ENCODE measurements around the gene P4HB.
A peak's percentile ranks its signal among the peaks of the same experiment; 100 is the strongest.

Gene P4HB

GRCh38 chr17:81884968-81885367 lies 24.6 kb upstream of the P4HB start:
- no peak for DNase-seq
- H3K4me3 ChIP-seq (ENCODE audit: low read depth, low read length): no peak overlapping the region
- no peak overlapping the region for H3K27ac ChIP-seq
- in situ Hi-C loops (cut with HindIII; ENCODE audit: low pct_ligation_motif_present, low sequenced_read_pairs): no loop called here
- TF ChIP-seq CTCF (IDR thresholded peaks at IDR 0.05; ENCODE audit: low read depth, low read length, missing control alignments): no peak
- no peaks in the 10 kb centered on the region for H3K27me3 ChIP-seq (replicated peaks)
- H3K36me3 ChIP-seq (replicated peaks): peaks cover 67% of the 10 kb centered on the region

- no peak for TF ChIP-seq CTCF (IDR thresholded peaks at IDR 0.05; ENCODE audit: low read depth, low read length, missing control alignments)
- no peaks in the 10 kb centered on the region for H3K27me3 ChIP-seq (replicated peaks)
- H3K27ac ChIP-seq: no peak overlapping the region
- in situ Hi-C loops (cut with HindIII; ENCODE audit: low pct_ligation_motif_present, low sequenced_read_pairs): no loop called here
- no peak overlapping the region for H3K4me3 ChIP-seq (ENCODE audit: low read depth, low read length)
- peaks cover 64% of the 10 kb centered on the region for H3K36me3 ChIP-seq (replicated peaks)
- DNase-seq: no peak
Observed at GRCh38 chr17:81884520-81884919, 24.2 kb upstream of the P4HB start.

DNA sequence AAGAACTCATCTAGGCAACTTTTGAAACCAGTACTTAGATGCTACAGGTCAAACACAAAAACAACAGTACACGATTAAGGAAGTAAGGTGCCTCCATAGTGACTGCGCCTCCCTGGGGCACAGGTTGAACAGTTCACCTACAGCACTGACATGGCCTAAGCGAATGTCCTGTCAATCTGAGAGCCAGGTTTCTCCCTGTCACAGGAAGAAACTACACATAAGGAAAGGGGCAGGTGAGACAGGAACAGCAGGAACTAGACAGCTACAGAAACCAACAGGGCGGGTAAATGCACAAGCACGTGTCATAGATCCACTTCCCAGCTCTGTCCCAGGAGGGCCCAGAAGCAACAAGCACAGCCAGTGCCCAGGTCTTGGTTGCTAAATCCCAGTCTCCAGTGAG lies 18.8 kb upstream of the P4HB start:
- DNase-seq: no peak
- TF ChIP-seq CTCF (IDR thresholded peaks at IDR 0.05; ENCODE audit: low read depth, low read length, missing control alignments): no peak
- Histone ChIP-seq H3K27me3 (replicated peaks) (no peaks in the 10 kb centered on the region), H3K27ac (no peak overlapping the region), H3K4me3 (ENCODE audit: low read depth, low read length) (no peak overlapping the region), H3K36me3 (replicated peaks) (peaks cover 18% of the 10 kb centered on the region)
- in situ Hi-C loops (cut with HindIII; ENCODE audit: low pct_ligation_motif_present, low sequenced_read_pairs): no loop called here

GRCh38 chr17:81878294-81878693 lies 18.0 kb upstream of the P4HB start:
- Histone ChIP-seq H3K36me3 (replicated peaks) (peaks cover 11% of the 10 kb centered on the region), H3K4me3 (ENCODE audit: low read depth, low read length) (no peak overlapping the region), H3K27ac (no peak overlapping the region), H3K27me3 (replicated peaks) (no peaks in the 10 kb centered on the region)
- in situ Hi-C loops (cut with HindIII; ENCODE audit: low pct_ligation_motif_present, low sequenced_read_pairs): no loop called here
- TF ChIP-seq CTCF (IDR thresholded peaks at IDR 0.05; ENCODE audit: low read depth, low read length, missing control alignments): no peak
- no peak for DNase-seq

DNA sequence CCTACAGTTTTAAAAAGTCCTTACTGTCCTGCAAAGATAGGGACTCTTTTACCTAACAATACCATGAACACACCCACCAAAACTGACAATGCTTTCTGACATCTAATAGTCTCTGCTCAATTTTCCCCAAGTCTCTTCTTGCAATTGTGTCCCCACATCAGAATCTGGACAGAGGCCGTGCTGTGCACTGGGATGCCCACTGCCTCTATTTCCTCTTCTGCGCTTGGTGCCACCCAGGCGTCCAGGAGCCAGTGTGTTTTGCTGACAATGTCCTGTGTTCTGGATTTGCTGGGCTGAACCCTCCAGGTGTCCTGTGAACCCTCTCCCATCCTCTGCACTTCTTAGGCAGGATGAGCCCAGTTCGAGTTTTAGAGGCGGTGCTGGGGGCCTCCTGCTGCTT lies 17.2 kb upstream of the P4HB start:
- Histone ChIP-seq H3K4me3 (ENCODE audit: low read depth, low read length) (no peak overlapping the region), H3K27ac (no peak overlapping the region), H3K27me3 (replicated peaks) (no peaks in the 10 kb centered on the region), H3K36me3 (replicated peaks) (peaks cover 10% of the 10 kb centered on the region)
- in situ Hi-C loops (cut with HindIII; ENCODE audit: low pct_ligation_motif_present, low sequenced_read_pairs): no loop called here
- DNase-seq: no peak
- TF ChIP-seq CTCF (IDR thresholded peaks at IDR 0.05; ENCODE audit: low read depth, low read length, missing control alignments): no peak

DNA sequence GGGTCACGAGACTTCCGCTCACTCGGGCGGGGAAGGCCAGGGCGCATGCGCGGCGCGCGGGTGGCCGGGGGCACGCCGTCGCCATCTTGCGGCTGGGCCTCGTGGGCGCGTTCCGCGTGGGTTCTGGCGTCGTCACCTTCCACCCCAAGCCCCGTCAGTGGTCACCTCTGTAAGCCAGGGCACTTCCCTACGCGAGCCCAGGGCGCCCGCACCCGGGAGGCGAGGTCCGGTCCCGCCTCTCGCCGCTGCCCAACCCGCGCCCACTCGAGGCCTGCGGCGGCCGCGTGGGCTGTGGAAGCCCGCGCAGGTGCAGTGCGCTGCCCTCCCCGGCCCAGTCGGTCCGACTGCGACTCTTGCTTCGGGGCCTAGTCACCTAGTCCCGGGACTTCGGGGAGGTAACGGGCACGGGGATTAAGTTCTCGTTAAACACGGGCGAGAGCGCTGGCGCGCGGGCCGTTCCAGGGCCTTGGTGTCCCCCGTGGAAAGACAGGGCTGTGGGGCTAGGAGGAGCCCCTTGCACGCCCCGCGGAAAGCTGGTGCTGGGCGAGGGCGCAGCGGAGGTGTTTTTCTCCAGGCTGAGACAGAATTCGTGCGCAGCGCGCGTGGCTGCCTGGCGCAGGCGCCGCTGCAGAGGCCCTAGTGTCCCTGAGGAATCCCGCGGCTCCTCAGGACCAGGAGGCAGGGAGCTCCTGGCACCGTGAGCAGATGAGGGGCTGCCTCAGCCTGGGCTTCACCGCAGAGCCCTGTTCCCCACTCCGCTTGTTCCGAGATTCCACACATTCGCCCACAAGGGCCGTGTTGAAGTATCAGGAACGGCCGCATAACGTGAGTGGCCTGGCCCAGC lies 11.3 kb upstream of the P4HB start:
- no peaks in the 10 kb centered on the region for H3K27me3 ChIP-seq (replicated peaks)
- H3K36me3 ChIP-seq (replicated peaks): peaks cover 24% of the 10 kb centered on the region
- peak; percentile 68 for DNase-seq
- H3K4me3 ChIP-seq (ENCODE audit: low read depth, low read length): peak overlapping the region; percentile 83
- in situ Hi-C loops (cut with HindIII; ENCODE audit: low pct_ligation_motif_present, low sequenced_read_pairs): no loop called here
- H3K27ac ChIP-seq: peak overlapping the region; percentile 88
- TF ChIP-seq CTCF (IDR thresholded peaks at IDR 0.05; ENCODE audit: low read depth, low read length, missing control alignments): peak; percentile 3
